ENCODE results near the gene GAL. TPM values are rescaled to one million over a fixed set of nuclear protein-coding genes. Genes with fewer than 3 reads are reported as not detected.
"Not testable (repeated sequence)": the region's sequence is repeated elsewhere in the genome, so short reads cannot be mapped to it uniquely, and the experiment has no call there.

The GAL gene
- total RNA-seq = under 1 TPM in 1 of 5 donors, not detected in 4; 0.35 TPM
- total RNA-seq (2013) = not detected
- total RNA-seq = 0 to 1.0 (median 0) reads per million in 29 experiments

- Mint-ChIP-seq H3K4me1 (peaks cover 8 to 18% (median 13%) of the 10 kb centered on the region in 3 donors), H3K36me3 (no peaks in the 10 kb centered on the region), H3K4me3 (peak within 1 kb of the TSS; percentile 21 to 64 (median 26)), H3K27ac (no peak within 1 kb of the TSS), H3K9me3 (no peaks in the 10 kb centered on the region), H3K27me3 (peaks cover 26 to 48% of the 10 kb centered on the region in 2 donors)
- Histone ChIP-seq H3K36me3 (ENCODE audit: control insufficient read depth in 2 of 2, extremely low read depth in 1 of 2, insufficient read depth in 1 of 2, low read length in 1 of 2) (no peaks in the 10 kb centered on the region), H3K27me3 (replicated peaks in 1 of 2; ENCODE audit: control insufficient read depth in 2 of 2, extremely low read depth in 1 of 2, insufficient read depth in 2 of 2, low read length in 1 of 2) (peaks cover 0 to 67% of the 10 kb centered on the region in 2 experiments), H3K27ac (ENCODE audit: low read length) (no peak within 1 kb of the TSS), H3K4me1 (ENCODE audit: control insufficient read depth in 1 of 2, extremely low read depth in 1 of 2, insufficient read depth in 2 of 2, low read length in 2 of 2) (peaks cover 0 to 14% of the 10 kb centered on the region in 2 experiments), H3K9me3 (no peaks in the 10 kb centered on the region), H3K4me3 (ENCODE audit: control insufficient read depth in 1 of 2, extremely low read depth in 1 of 2, low read length in 1 of 2) (no peak within 1 kb of the TSS)
- ATAC-seq (replicated peaks in 1 of 4) (peak; percentile 29 to 50 (median 42)), DNase-seq (peak in 1 of 35 experiments; percentile 8)
- CTCF ChIA-PET = no interaction called here
- WGBS (ENCODE audit: insufficient coverage) = 6% methylated on average over 97 of the region's 113 CpGs
- POLR2A ChIA-PET = no interaction called here
Measured at GRCh38 chr11:68684385-68685356, at the start of gene GAL. Gene GAL (plus strand): TSS chr11:68684544. CDS start chr11:68684924, 380 bp downstream.

- not testable (repeated sequence) for H3K9me3 ChIP-seq, H3K27me3 Mint-ChIP-seq
Measured at GRCh38 chr11:68634606-68635005, 49.7 kb upstream of the GAL start.

GRCh38 chr11:68635172-68635571, 49.2 kb upstream of the GAL start:
- H3K36me3 Mint-ChIP-seq; H3K4me1 Mint-ChIP-seq; H3K9me3 Mint-ChIP-seq; CTCF ChIA-PET; H3K4me3 Mint-ChIP-seq; H3K4me3 ChIP-seq (ENCODE audit: control insufficient read depth in 1 of 2, extremely low read depth in 1 of 2, low read length in 1 of 2); H3K27ac ChIP-seq (ENCODE audit: low read length); H3K9me3 ChIP-seq; POLR2A ChIA-PET; ATAC-seq (replicated peaks in 1 of 4); H3K4me1 ChIP-seq (ENCODE audit: control insufficient read depth in 1 of 2, extremely low read depth in 1 of 2, insufficient read depth in 2 of 2, low read length in 2 of 2); H3K36me3 ChIP-seq (ENCODE audit: control insufficient read depth in 2 of 2, extremely low read depth in 1 of 2, insufficient read depth in 1 of 2, low read length in 1 of 2); DNase-seq: not testable (repeated sequence)
- peaks cover 0 to 14% of the 10 kb centered on the region in 2 experiments for H3K27me3 ChIP-seq (replicated peaks in 1 of 2; ENCODE audit: control insufficient read depth in 2 of 2, extremely low read depth in 1 of 2, insufficient read depth in 2 of 2, low read length in 1 of 2)
- 74% methylated on average over 3 of the region's 7 CpGs for whole genome bisulfite sequencing (ENCODE audit: insufficient coverage)
- peaks cover 3 to 13% of the 10 kb centered on the region in 2 donors for H3K27me3 Mint-ChIP-seq
- H3K27ac Mint-ChIP-seq = peak overlapping the region in 1 of 2 donors; percentile 9

More at GRCh38 chr11:68634606-68635005, 49.7 kb upstream of the GAL start:
- H3K27ac ChIP-seq (ENCODE audit: low read length); POLR2A ChIA-PET; H3K4me1 Mint-ChIP-seq; CTCF ChIA-PET; H3K4me3 Mint-ChIP-seq; H3K36me3 Mint-ChIP-seq; ATAC-seq (replicated peaks in 1 of 4); H3K4me3 ChIP-seq (ENCODE audit: control insufficient read depth in 1 of 2, extremely low read depth in 1 of 2, low read length in 1 of 2); H3K36me3 ChIP-seq (ENCODE audit: control insufficient read depth in 2 of 2, extremely low read depth in 1 of 2, insufficient read depth in 1 of 2, low read length in 1 of 2); H3K27ac Mint-ChIP-seq; H3K4me1 ChIP-seq (ENCODE audit: control insufficient read depth in 1 of 2, extremely low read depth in 1 of 2, insufficient read depth in 2 of 2, low read length in 2 of 2); H3K9me3 Mint-ChIP-seq; DNase-seq: not testable (repeated sequence)
- H3K27me3 ChIP-seq (replicated peaks in 1 of 2; ENCODE audit: control insufficient read depth in 2 of 2, extremely low read depth in 1 of 2, insufficient read depth in 2 of 2, low read length in 1 of 2) = peaks cover 0 to 13% of the 10 kb centered on the region in 2 experiments
- WGBS (ENCODE audit: insufficient coverage) = 48% methylated on average over 7 of the region's 7 CpGs

- ATAC-seq (replicated peaks in 1 of 4); H3K27ac Mint-ChIP-seq; H3K9me3 ChIP-seq; POLR2A ChIA-PET; H3K36me3 ChIP-seq (ENCODE audit: control insufficient read depth in 2 of 2, extremely low read depth in 1 of 2, insufficient read depth in 1 of 2, low read length in 1 of 2); H3K9me3 Mint-ChIP-seq; H3K4me1 Mint-ChIP-seq; H3K4me3 ChIP-seq (ENCODE audit: control insufficient read depth in 1 of 2, extremely low read depth in 1 of 2, low read length in 1 of 2); H3K36me3 Mint-ChIP-seq; H3K4me3 Mint-ChIP-seq; CTCF ChIA-PET; H3K27ac ChIP-seq (ENCODE audit: low read length); DNase-seq; H3K4me1 ChIP-seq (ENCODE audit: control insufficient read depth in 1 of 2, extremely low read depth in 1 of 2, insufficient read depth in 2 of 2, low read length in 2 of 2): not testable (repeated sequence)
- H3K27me3 Mint-ChIP-seq = peaks cover 6 to 15% of the 10 kb centered on the region in 2 donors
- H3K27me3 ChIP-seq (replicated peaks in 1 of 2; ENCODE audit: control insufficient read depth in 2 of 2, extremely low read depth in 1 of 2, insufficient read depth in 2 of 2, low read length in 1 of 2) = peaks cover 0 to 21% of the 10 kb centered on the region in 2 experiments
- 76% methylated on average over 6 of the region's 10 CpGs for WGBS (ENCODE audit: insufficient coverage)
Measured at GRCh38 chr11:68635883-68636282, 48.5 kb upstream of the GAL start.

- WGBS (ENCODE audit: insufficient coverage) = 68% methylated on average over 3 of the region's 3 CpGs
- H3K36me3 ChIP-seq (ENCODE audit: control insufficient read depth in 2 of 2, extremely low read depth in 1 of 2, insufficient read depth in 1 of 2, low read length in 1 of 2); H3K27ac Mint-ChIP-seq; H3K9me3 Mint-ChIP-seq; CTCF ChIA-PET; H3K4me3 ChIP-seq (ENCODE audit: control insufficient read depth in 1 of 2, extremely low read depth in 1 of 2, low read length in 1 of 2); H3K4me1 ChIP-seq (ENCODE audit: control insufficient read depth in 1 of 2, extremely low read depth in 1 of 2, insufficient read depth in 2 of 2, low read length in 2 of 2); H3K4me3 Mint-ChIP-seq; ATAC-seq (replicated peaks in 1 of 4); DNase-seq; H3K36me3 Mint-ChIP-seq; POLR2A ChIA-PET; H3K27ac ChIP-seq (ENCODE audit: low read length); H3K9me3 ChIP-seq; H3K4me1 Mint-ChIP-seq: not testable (repeated sequence)
- H3K27me3 ChIP-seq (replicated peaks in 1 of 2; ENCODE audit: control insufficient read depth in 2 of 2, extremely low read depth in 1 of 2, insufficient read depth in 2 of 2, low read length in 1 of 2) = peaks cover 0 to 27% of the 10 kb centered on the region in 2 experiments
- peaks cover 7 to 19% of the 10 kb centered on the region in 2 donors for H3K27me3 Mint-ChIP-seq
Measured at GRCh38 chr11:68639322-68639721, 45.0 kb upstream of the GAL start.

- 87% methylated on average over 6 of the region's 15 CpGs for WGBS (ENCODE audit: insufficient coverage)
- DNase-seq (no peak), ATAC-seq (replicated peaks in 1 of 4) (no peak)
- no peaks in the 10 kb centered on the region for H3K4me1 ChIP-seq (ENCODE audit: control insufficient read depth in 1 of 2, extremely low read depth in 1 of 2, insufficient read depth in 2 of 2, low read length in 2 of 2)
- no peak overlapping the region for H3K4me3 ChIP-seq (ENCODE audit: control insufficient read depth in 1 of 2, extremely low read depth in 1 of 2, low read length in 1 of 2)
- no peak overlapping the region for H3K27ac ChIP-seq (ENCODE audit: low read length)
- Mint-ChIP-seq H3K27ac (no peak overlapping the region), H3K36me3 (no peaks in the 10 kb centered on the region), H3K9me3 (peaks cover 4 to 9% (median 7%) of the 10 kb centered on the region in 3 donors), H3K4me3 (no peak overlapping the region), H3K27me3 (peaks cover 4 to 11% of the 10 kb centered on the region in 2 donors), H3K4me1 (no peaks in the 10 kb centered on the region)
- no peaks in the 10 kb centered on the region for H3K36me3 ChIP-seq (ENCODE audit: control insufficient read depth in 2 of 2, extremely low read depth in 1 of 2, insufficient read depth in 1 of 2, low read length in 1 of 2)
- ChIA-PET CTCF (no interaction called here), POLR2A (no interaction called here)
- peaks cover under 1% of the 10 kb centered on the region for H3K9me3 ChIP-seq
- peaks cover 0 to 20% of the 10 kb centered on the region in 2 experiments for H3K27me3 ChIP-seq (replicated peaks in 1 of 2; ENCODE audit: control insufficient read depth in 2 of 2, extremely low read depth in 1 of 2, insufficient read depth in 2 of 2, low read length in 1 of 2)
Measured at GRCh38 chr11:68641880-68642279, 42.5 kb upstream of the GAL start.

Measured in T-cell (primary cell).